SKM-1 treated with dmso at 0.1 percent for 144 hours (cell line): ENCODE measurements around the gene UBE2I.
"Not testable (repeated sequence)": the region's sequence is repeated elsewhere in the genome, so short reads cannot be mapped to it uniquely, and the experiment has no call there.

Experiments used
- DNase-seq: peaks from one replicate; lab custom pipeline; 2025; ENCODE audit not compliant: unreplicated experiment; lab: John Stamatoyannopoulos, UW

UBE2I gene

GRCh38 chr16:1292208-1292607 lies 17.2 kb upstream of the UBE2I start:
- not testable (repeated sequence) for DNase-seq

GRCh38 chr16:1292808-1293207 lies 16.6 kb upstream of the UBE2I start:
- not testable (repeated sequence) for DNase-seq

- DNase-seq = no peak
Observed at GRCh38 chr16:1293921-1294656, 15.3 kb upstream of the UBE2I start.

GRCh38 chr16:1295465-1295864 lies 14.0 kb upstream of the UBE2I start:
- no peak for DNase-seq

- DNase-seq = not testable (repeated sequence)
Observed at GRCh38 chr16:1296688-1297017, 12.8 kb upstream of the UBE2I start.

- no peak for DNase-seq
Observed at GRCh38 chr16:1297018-1297696, 12.3 kb upstream of the UBE2I start.

GRCh38 chr16:1298406-1298805 lies 11.0 kb upstream of the UBE2I start:
- DNase-seq = no peak

- DNase-seq = no peak
Observed at GRCh38 chr16:1299012-1299867, 10.2 kb upstream of the UBE2I start.

- no peak for DNase-seq
Observed at GRCh38 chr16:1299868-1300203, 9.6 kb upstream of the UBE2I start.

GRCh38 chr16:1300664-1301476 lies 8.6 kb upstream of the UBE2I start:
- peak; percentile 49 for DNase-seq

- DNase-seq = no peak
Observed at GRCh38 chr16:1301562-1301961, 7.9 kb upstream of the UBE2I start.

- DNase-seq = no peak
Observed at GRCh38 chr16:1305823-1306222, 3.6 kb upstream of the UBE2I start.

GRCh38 chr16:1306334-1306733 lies 3.1 kb upstream of the UBE2I start:
- no peak for DNase-seq

GRCh38 chr16:1308036-1308976 lies 1.1 kb upstream of the UBE2I start:
- peak; percentile 70 for DNase-seq

- peak; percentile 27 for DNase-seq
Observed at GRCh38 chr16:1309888-1310831, 724 bp downstream of the UBE2I start.

GRCh38 chr16:1310832-1311200 lies 1.4 kb downstream of the UBE2I start:
- DNase-seq = no peak

GRCh38 chr16:1311212-1311737 lies 1.8 kb downstream of the UBE2I start:
- no peak for DNase-seq

GRCh38 chr16:1311738-1312466 lies 2.5 kb downstream of the UBE2I start:
- no peak for DNase-seq
